ENCODE data around the gene IGSF8.
A peak's percentile ranks its signal among the peaks of the same experiment; 100 is the strongest.

Gene IGSF8

DNA sequence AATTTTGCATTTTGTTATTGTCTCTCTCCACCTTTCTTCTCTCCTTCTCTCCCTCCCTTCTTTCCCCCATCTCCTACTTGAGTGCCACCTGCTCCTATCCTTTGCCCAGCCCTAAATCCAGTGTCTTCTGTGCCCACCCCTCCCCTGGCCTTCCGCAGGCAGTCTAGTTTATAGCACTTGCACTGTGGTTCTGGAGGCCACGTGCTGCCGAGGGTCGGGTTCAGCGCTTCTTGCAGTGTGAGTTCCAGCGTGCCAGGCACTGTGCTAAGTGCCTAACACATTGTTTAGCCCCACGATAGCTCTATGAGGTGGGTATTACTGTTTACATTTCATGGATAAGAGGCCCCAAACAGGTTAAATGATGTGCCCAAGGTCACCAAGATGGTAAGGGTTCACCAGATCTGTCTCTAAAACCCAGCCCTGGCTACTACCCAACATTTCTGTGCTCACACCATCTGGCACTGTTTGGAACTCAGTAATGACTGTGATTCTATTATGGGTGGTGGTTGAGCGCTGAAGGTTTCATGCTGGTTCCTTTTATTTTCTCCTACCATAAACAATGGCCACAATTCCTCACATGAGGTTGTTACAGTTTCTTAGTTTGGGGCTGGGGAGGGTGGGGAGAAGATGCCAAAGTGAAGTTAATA lies 38.9 kb upstream of the IGSF8 start:
- TF ChIP-seq CTCF (conservative IDR thresholded peaks at IDR 0.05) (no peak), ZFX (IDR thresholded peaks at IDR 0.05) (no peak)
- no peak overlapping the region for H3K27ac ChIP-seq

DNA sequence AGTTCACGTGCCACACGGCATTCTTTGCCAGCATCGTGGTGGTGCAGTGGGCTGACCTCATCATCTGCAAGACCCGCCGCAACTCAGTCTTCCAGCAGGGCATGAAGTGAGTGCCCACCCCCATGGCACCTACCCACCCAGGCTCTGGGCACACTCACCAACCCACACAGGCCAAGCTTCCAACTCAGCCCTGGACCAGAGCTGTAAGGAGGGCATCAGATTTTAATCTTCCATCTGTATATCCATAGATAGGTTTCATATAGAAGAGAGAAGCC lies 38.4 kb upstream of the IGSF8 start:
- no peak overlapping the region for H3K27ac ChIP-seq
- TF ChIP-seq ZFX (IDR thresholded peaks at IDR 0.05) (no peak), CTCF (conservative IDR thresholded peaks at IDR 0.05) (no peak)

GRCh38 chr1:160136121-160136925 lies 37.9 kb upstream of the IGSF8 start:
- TF ChIP-seq ZFX (IDR thresholded peaks at IDR 0.05) (no peak), CTCF (conservative IDR thresholded peaks at IDR 0.05) (no peak)
- no peak overlapping the region for H3K27ac ChIP-seq

DNA sequence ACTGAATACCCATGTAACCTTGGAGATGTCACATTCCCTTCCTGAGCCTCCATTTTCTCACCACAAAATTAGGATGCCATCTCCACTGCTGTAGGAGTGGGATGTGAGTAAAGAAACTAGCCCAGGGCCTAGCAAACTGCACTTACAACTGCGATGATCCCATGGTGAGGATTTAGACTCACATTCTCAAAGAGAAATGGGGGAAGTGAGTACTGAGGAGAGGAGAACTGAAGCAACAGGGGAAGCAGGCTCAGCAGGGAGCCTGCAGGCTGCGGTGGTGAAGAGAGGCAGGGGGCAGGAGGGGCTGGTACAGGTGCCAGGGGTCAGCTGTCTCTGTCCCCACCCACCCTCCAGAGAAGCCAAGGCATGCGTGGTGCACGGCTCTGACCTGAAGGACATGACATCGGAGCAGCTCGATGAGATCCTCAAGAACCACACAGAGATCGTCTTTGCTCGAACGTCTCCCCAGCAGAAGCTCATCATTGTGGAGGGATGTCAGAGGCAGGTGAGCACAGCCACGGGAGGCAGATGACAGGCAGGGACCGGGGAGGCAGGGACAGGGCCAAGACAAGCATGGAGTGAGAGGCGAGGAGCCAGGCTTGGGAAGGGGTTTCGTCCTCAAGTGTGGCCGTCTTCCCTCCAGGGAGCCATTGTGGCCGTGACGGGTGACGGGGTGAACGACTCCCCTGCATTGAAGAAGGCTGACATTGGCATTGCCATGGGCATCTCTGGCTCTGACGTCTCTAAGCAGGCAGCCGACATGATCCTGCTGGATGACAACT lies 36.6 kb upstream of the IGSF8 start:
- TF ChIP-seq CTCF (conservative IDR thresholded peaks at IDR 0.05) (no peak), ZFX (IDR thresholded peaks at IDR 0.05) (no peak)
- H3K27ac ChIP-seq = no peak overlapping the region

GRCh38 chr1:160133990-160134770 lies 35.8 kb upstream of the IGSF8 start:
- H3K27ac ChIP-seq = no peak overlapping the region
- no peak for TF ChIP-seq ZFX (IDR thresholded peaks at IDR 0.05)
- no peak for TF ChIP-seq CTCF (conservative IDR thresholded peaks at IDR 0.05)

- TF ChIP-seq ZFX (IDR thresholded peaks at IDR 0.05) = no peak
- TF ChIP-seq CTCF (conservative IDR thresholded peaks at IDR 0.05) = no peak
- H3K27ac ChIP-seq = peak overlapping the region; percentile 79
Observed at GRCh38 chr1:160131803-160132565, 33.6 kb upstream of the IGSF8 start.

Data from C4-2B (cell line).